GM21360 (cell line): ENCODE results near the gene KDM4B.
"Not testable (repeated sequence)": the region's sequence is repeated elsewhere in the genome, so short reads cannot be mapped to it uniquely, and the experiment has no call there.

ENCODE experiments used
- ATAC-seq: cut with Tn5 transposase; IDR thresholded peaks from one replicate; pipeline ENCODE4 v1.9.1; 2021; ENCODE audit warnings: mild to moderate bottlenecking, moderate library complexity; ENCODE audit not compliant: unreplicated experiment

Gene KDM4B

DNA sequence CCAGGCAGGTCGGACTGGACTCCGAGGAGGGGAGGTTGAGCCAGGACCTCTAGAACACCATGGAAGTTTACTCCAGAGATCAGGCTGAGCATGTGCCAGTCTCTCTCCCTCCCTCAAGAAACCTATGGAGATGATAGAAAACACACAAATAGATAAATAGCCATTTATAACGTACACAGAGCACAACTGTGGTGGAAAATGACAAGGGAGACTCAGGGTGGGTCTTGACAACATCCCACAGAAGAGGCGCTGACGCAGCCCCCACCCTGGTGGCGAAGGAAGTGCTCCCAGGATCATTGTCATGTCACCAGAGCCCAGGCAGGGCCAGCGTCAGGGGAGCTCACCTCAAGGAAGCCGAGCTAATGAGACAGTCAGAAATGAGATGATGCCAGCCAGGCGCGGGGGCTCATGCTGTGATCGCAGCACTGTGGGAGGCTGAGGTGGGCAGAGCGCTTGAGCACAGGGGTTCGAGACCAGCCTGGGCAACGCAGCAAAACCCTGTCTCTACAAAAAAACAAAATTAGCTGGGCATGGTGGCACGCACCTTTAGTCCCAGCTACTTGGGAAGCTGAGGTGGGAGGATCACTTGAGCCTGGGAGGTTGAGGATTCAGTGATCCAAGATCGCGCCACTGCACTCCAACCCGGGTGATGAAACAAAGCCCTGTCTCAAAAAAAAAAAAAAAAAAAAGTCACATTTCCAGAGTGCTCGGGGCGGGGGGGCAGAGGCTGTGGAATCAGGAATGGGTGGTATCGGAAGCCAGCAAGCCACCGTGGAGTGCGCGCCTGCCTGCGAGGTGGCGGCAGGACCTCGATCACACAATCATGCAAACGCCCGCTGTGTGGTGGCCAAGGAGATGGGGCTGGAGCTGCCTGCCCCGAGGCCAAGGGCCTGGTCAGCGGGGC, 178.4 kb downstream of the KDM4B start:
- ATAC-seq, result no peak

DNA sequence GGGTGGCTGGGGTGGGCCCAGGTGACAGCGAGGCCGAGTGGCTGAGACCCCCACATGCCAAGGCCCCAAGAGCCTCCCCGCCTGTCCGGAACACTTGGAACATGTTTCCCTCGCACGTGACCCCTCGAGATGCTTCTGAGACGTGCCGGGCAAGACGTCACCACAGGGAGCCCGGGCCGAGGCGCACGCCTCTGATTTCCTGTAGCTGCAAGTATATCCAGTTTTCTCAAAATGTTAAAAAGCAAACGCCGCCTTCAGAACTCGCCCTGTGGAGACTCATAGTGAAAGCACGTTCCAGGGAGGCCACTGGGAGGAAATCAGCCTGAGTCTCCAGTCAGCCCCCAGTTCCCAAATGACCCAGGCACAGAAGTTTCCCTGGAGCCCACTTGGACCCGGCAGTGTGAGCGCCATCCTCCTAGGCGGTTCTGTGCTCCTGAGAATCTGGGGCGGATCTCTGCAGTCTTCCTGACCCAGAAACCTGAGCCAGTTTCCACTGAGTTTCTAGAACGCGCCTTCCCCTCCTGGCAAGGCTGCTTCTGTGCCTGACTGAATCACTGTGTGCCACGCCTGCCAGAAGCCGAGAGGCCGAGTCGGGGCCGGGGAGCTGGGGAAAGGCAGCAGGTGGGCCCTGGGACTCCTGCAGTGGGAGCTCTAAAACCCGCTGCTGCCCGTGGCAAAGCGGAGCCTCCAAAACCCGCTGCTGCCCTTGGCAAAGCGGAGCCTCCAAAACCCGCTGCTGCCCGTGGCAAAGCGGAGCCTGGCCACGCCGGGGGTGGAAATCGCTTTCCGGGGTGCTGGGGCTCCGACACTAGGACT, 179.3 kb downstream of the KDM4B start:
- ATAC-seq, result no peak

DNA sequence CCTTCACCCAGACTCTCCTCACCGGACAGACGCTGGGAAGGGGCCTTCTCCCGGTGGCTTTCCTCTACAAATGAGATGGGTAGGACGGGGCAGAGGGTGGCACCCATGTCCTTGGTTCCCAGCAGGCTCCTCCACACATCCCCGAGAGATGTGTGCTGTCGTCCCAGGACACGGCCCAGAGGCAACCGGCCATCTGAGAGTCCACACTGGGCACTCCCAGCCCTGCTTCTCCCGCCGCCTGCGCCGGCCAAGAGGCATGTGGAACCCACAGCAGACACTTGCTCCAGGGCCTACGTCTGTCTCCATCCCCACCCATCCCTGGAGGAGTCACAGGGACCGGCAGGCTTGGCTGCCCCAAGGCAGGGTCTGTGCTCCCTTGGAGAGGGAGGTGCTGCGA, 179.9 kb downstream of the KDM4B start:
- no peak for ATAC-seq

DNA sequence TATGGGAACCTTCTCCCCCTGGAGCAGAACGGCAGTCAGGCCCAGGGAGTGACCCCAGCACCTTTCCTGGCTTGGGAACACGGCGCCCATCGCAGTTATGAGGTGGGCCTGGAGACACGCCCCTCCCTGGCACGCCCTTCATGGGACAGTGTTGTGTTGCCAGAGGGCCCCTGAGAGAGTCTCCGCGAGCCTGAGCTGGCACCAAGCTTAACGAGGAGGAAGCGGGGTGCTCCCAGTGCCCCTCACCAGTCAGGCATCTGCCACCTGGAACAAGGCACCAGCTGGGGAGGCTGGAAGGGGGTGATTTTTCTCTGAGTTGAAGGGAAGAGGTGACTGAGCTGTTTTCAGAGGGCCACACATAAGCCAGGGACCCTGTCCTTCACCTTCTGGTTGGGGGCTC, 180.6 kb downstream of the KDM4B start:
- no peak for ATAC-seq

DNA sequence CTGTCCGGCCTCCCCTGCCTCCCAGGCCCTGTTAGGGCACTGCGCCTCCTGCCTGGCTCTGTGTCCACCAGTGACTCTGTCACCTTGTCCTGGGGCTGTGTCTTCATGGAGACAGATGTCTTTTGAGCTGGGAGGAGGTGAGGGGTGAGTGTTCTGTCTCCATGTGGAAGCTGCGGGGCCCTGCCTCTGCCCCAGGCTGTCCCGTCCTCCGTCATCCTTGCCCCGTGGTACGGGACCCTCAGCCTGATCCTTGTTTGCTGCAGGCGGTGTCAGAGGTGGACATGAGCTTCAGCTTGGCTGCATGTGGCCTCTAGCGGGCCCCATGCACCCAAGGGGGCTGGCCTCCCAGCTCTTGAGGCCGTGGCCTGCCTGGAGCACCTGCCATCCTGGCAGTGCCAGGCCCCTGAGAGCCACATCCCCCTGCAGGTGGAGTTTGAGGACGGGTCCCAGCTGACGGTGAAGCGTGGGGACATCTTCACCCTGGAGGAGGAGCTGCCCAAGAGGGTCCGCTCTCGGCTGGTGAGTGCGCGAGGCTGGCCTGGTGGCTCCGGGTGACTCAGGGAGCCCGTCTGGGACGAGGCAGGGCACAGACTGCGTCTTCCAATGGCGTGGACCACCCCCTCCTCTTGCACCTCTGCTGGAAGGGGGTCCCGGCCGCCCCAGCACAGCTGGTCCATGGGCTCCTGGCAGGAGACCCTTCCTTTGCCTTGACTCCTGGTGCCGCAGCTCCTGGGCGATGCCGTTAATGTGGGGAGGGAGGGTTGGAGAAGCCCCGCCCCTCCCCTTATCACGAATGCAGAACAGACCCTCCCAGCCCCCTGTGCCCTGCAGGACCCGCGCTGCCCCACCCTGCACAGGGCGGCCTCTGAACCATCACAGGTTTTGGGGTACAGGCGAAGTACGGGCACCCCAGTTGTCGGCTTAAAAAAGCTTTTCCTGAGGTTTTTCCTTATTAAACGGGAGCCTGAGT, 181.3 kb downstream of the KDM4B start:
- ATAC-seq, result no peak

DNA sequence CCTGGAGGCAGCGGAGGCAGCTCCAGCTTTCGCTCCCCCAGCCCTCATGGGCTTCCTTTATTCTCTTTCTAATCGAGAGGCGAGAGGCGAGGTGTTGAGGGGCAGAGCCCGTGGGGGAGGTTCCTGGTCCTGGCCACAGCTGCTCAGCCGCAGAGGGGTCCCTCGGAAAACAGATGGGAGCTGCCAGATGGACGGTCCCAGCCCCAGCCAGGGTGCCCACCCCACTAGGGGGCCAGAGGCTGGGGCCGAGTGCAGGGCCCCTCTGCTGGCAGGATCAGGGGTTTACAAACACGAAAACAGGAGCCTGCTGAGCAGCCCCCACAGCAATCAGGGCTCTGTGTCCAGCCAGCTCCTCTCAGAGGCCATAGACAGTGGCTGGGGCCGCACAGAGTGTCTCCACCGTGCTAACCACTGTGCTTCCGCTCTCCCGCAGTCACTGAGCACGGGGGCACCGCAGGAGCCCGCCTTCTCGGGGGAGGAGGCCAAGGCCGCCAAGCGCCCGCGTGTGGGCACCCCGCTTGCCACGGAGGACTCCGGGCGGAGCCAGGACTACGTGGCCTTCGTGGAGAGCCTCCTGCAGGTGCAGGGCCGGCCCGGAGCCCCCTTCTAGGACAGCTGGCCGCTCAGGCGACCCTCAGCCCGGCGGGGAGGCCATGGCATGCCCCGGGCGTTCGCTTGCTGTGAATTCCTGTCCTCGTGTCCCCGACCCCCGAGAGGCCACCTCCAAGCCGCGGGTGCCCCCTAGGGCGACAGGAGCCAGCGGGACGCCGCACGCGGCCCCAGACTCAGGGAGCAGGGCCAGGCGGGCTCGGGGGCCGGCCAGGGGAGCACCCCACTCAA, 182.2 kb downstream of the KDM4B start:
- no peak for ATAC-seq

DNA sequence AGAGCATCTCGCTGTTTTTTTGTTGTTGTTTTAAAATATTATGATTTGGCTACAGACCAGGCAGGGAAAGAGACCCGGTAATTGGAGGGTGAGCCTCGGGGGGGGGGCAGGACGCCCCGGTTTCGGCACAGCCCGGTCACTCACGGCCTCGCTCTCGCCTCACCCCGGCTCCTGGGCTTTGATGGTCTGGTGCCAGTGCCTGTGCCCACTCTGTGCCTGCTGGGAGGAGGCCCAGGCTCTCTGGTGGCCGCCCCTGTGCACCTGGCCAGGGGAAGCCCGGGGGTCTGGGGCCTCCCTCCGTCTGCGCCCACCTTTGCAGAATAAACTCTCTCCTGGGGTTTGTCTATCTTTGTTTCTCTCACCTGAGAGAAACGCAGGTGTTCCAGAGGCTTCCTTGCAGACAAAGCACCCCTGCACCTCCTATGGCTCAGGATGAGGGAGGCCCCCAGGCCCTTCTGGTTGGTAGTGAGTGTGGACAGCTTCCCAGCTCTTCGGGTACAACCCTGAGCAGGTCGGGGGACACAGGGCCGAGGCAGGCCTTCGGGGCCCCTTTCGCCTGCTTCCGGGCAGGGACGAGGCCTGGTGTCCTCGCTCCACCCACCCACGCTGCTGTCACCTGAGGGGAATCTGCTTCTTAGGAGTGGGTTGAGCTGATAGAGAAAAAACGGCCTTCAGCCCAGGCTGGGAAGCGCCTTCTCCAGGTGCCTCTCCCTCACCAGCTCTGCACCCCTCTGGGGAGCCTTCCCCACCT, 183.3 kb downstream of the KDM4B start:
- no peak for ATAC-seq

DNA sequence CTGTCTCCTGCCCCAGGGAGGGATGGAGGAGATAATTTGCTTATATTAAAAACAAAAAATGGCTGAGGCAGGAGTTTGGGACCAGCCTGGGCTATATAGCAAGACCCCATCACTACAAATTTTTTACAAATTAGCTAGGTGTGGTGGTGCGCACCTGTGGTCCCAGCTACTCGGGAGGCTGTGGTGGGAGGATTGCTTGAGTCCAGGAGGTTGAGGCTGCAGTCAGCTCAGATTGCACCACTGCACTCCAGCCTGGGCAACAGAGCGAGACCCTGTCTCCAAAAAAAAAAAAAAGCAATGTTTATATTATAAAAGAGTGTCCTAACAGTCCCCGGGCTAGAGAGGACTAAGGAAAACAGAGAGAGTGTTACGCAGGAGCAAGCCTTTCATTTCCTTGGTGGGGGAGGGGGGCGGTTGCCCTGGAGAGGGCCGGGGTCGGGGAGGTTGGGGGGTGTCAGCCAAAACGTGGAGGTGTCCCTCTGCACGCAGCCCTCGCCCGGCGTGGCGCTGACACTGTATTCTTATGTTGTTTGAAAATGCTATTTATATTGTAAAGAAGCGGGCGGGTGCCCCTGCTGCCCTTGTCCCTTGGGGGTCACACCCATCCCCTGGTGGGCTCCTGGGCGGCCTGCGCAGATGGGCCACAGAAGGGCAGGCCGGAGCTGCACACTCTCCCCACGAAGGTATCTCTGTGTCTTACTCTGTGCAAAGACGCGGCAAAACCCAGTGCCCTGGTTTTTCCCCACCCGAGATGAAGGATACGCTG, 184.0 kb downstream of the KDM4B start:
- ATAC-seq, result no peak

DNA sequence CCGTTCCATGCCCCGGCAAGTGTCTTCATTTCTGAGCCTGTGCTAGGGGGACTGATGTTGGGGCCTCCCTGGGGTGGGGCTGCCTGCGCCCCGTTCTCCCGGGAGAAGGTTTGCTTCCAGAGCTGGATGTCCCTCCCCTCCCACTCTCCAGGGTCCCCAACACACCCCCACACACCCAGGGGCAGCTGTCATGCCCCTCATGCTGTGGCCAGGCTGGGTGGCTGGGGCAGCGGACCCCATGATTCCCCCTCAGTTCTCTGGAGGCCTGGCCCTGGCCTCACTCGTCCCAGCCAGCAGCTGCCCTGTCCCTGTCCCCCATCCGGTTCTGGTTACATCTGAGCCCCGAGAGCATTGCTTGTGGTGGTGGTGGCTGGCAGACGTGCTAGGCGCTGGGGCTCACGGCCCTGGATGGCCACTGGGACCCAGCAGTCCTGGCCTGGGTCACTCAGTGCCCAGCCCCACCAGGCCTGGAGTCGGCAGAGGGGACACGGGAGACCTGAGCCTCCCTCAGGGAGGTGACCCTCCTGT, 184.8 kb downstream of the KDM4B start:
- ATAC-seq, result no peak

DNA sequence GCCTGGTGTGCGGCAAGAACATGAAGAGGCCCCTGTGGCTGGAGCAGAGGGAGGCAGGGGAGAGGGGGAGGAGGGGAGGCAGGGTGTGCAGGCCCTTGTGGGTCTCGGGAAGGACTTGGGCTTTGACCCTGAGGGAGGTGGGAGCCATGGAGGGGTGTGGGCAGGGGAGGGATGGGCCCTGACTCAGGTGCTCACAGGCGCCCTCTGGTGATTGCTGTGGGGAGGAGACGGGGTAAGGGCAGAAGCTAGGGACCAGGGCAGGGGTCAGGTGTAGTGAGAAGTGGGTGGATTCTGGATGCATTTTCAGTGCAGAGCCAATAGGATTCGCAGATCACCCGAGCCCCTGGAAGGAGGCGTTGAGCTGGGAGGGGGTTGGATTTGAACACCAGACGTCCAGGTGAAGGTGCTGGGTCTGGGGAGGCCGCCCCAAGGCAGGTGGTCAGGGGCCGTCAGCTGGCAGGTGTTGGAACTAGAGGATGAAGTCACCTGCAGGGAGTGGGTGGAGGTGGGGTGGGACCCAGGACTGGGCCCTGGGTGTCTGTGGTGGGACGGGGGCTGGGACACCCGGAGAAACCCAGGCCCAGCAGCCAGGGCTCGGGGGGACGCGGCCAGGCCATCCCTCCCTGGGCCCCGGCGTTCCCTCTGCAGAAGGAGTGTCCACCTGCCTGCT, 185.4 kb downstream of the KDM4B start:
- no peak for ATAC-seq

DNA sequence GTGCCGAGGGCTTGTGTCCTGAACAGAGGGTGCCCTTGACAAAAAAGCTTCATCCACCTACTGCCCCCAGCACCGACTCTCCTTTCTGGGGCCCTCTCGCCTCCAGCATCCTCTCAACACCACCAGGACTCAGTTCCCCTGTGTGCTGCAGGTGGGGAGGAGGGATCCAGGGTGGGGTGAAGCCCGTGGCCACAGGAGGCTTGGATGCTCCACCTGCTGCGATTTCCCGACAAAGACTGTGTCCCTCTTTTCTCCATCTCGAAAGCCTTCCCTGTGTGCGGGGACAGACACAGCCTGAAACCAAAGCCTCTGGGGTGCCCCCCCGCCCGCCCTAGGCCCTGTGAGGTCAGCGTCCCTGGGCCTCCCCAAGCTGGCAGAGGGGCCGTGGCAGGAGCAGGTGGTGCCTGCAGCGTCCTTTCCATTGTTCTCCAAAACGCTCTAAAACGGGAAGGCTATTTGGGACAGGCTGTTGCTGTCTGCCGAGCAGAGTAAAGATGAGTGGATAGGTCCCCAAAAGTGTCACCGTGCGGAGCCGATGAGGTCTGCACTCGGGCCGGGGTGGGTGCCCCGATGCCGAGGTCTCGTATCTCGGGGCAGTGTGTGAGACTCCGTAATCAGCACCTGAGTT, 186.0 kb downstream of the KDM4B start:
- no peak for ATAC-seq

DNA sequence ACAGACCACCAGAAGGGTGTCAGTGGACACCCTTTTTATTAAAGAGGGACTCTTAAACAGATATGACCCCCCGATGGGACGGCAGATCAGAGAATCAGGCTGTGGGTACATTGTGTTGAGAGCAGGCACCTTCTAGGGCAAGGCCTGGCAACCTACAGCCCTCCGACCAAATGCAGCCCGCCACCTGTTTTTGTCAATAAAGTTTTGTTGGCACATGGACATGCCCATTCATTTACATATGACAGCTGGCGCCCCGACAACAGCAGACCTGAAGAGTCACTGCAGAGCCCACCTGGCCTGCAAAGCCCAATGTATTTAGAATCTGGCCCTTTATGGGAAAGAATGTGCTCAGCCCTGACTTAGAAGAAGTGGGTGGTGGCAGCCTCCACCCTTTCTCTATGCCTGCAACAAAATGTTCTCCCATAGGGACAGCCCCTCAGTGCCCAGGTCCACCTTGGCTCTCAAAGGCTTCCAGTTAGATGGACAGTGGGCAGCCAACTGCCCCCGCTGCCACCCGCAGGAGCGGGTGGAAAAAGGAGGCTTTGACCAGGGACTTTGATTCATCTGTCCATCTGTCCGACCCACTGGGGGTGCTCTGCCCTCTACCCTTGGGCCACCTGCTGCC, 186.8 kb downstream of the KDM4B start:
- no peak for ATAC-seq

DNA sequence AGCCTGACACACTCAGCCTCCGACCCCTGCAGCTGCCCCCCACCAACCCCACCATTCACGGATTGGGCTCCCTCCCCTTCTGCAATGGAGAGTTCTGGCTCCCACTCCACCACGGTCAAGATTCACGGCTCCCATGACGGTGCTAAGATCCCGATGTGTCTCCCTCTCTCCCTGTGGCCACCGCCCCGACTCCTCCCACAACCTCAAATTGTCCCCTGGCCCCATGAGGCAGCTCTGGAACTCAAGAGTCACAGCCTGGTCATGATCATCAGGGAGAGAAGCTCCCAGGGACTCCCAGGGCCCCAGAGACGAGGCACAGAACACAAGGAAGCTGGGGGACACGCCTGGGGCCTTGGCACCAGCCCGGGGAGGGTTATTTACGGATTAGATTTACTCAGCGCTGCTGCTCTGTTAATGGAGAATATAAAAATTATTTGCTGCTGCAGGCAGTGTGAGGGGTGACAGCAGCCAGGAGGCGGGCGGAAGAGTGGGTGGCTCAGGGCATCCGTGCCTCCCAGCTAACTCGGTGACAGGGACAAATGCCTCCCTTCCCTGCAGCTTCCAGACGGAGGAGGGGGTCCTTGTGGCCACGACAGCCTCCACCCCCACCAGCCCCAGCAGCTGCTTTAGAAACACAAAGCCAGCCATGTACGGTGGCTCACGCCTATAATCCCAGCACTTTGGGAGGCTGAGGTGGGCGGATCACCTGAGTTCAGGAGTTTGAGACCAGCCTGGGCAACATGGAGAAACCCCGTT, 187.5 kb downstream of the KDM4B start:
- no peak for ATAC-seq

DNA sequence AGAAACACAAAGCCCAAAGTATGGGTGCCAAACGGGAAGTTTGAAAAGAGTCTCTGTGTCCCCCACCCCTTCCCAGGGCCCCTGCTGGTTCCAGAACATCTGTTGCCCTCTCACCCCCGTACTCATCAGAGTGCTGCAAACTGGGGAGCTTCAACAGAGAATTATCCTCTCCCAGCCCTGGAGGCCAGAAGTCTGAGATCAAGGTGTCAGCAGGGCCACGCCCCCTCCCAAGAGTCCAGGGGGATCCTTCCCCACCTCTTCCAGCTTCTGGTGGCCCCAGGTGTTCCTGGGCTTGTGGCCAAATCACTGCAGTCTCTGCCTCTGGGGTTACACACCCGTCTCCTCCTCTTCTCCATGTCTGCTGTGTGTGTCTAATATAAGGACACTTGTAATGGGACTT, 188.3 kb downstream of the KDM4B start:
- no peak for ATAC-seq

DNA sequence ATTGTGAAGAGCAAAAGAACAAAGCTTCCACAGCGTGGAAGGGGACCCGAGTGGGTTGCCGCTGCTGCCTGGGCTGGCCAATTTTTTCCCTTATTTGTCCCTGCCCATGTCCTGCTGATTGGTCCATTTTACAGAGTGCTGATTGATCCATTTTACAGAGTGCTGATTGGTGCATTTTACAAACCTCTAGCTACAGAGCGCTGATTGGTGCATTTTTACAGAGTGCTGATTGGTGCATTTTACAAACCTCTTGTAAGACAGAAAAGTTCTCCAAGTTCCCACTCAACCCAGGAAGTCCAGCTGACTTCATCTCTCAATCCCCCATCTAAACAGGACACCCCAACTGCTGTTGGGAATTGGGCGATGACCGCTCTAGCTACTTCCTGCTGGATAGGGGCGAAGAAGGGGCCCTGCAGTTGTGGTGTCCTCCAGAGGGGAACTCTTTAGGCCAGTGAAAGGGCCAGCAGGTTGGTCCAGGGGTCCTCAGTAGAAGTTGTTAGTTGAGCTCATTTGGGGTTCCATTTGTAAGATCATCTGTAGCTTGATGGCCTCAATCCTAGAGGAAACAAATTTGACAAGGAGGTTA, 189.7 kb downstream of the KDM4B start:
- ATAC-seq, result not testable (repeated sequence)
